Ovary (tissue), 9 donors: Measurements from ENCODE around the gene C1orf50. TPM values are rescaled to one million over a fixed set of nuclear protein-coding genes. Genes with fewer than 3 reads are reported as not detected.

Experiments
- DNase-seq, 5 donors: peaks; one replicate each; pipeline ENCODE4 v3.0.0-alpha.2; 2019 to 2020
- H3K27ac ChIP-seq, 2 donors: fragments of 200-600 bp; one replicate each; pipeline versions ENCODE4 v1.5.1 to v1.8.0; 2019 to 2022
- H3K27me3 ChIP-seq: fragments of 200-600 bp; one replicate; pipeline ENCODE4 v1.8.0; 2022
- H3K36me3 ChIP-seq: fragments of 200-600 bp; sonication (generic); one replicate; pipeline ENCODE4 v1.5.1; 2019
- H3K4me1 ChIP-seq: one replicate; pipeline ENCODE4 v1.8.1; 2013; ENCODE audit warnings: mild to moderate bottlenecking, moderate library complexity; ENCODE audit not compliant: insufficient read depth
- H3K4me3 ChIP-seq: fragments of 200-600 bp; sonication (generic); one replicate; pipeline ENCODE4 v1.5.1; 2017
- H3K9me3 ChIP-seq, 2 donors: fragments of 200-600 bp in 1 of 2; sonication (generic) in 1 of 2; one replicate each; pipeline versions ENCODE4 v1.5.1 to v1.8.1; 2013 to 2019; ENCODE audit warnings: mild to moderate bottlenecking in 1 of 2, moderate library complexity in 1 of 2
- EP300 ChIP-seq: sonication (generic); formaldehyde crosslinking; IDR thresholded peaks from one replicate; pipeline ENCODE4 v1.6.1; 2017; ENCODE audit warnings: antibody characterized with exemption
- POLR2A ChIP-seq: fragments of 450-650 bp; IDR thresholded peaks from one replicate; pipeline ENCODE4 v1.6.1; 2017; ENCODE audit warnings: antibody characterized with exemption, mild to moderate bottlenecking, moderate library complexity
- WGBS, 3 donors: extraction: QIAGEN DNeasy Blood & Tissue Kit in 1 of 3; methylation state at CpG; one replicate each; pipeline versions ENCODE4 v1.1.5 to v1.1.7; 2013 to 2017; 5-methylcytosine and 5-hydroxymethylcytosine counted together
- intact Hi-C, 4 donors: fragments of 100-400 bp; cut with DNase I; formaldehyde crosslinking; loops; one replicate each; pipeline versions ENCODE4 v1.11.0 to v1.15.1; 2022 to 2023
- polyA plus RNA-seq, 2 donors: library from polyadenylated mRNA; stranded (reverse); fragments of 200-250 nt in 1 of 2; fragments of 350-450 nt in 1 of 2; fragmentation: Illumina TruSeq in 1 of 2; extraction: RNeasy Lipid Tissue Mini Kit (QIAGEN cat#74804) in 1 of 2; gene quantifications; one replicate each; pipeline ENCODE4 v1.2.3, GENCODE V29; 2013 to 2014
- total RNA-seq, 7 donors: library from RNA; depleted of rRNA in 2 of 7; stranded (reverse); fragments of >200 nt in 2 of 7; fragmentation: NEBNext Ultra II Directional in 3 of 7; extraction: Animal tissue kit (Norgen Biotek cat#: 25700) in 3 of 7; gene quantifications; one replicate each; pipeline versions ENCODE4 v1.1.0 to v1.2.4, GENCODE V29; 2016 to 2023
- TF ChIP-seq, protein P1 (sequence below), 3 donors: fragments of 450-650 bp in 2 of 3; fragments of 200-600 bp in 1 of 3; IDR thresholded peaks; one replicate each; pipeline versions ENCODE4 v1.5.1 to v1.8.0; 2016 to 2022; ENCODE audit warnings: antibody characterized with exemption in 3 of 3, mild to moderate bottlenecking in 1 of 3
- donor health status: DM: no; HTN: no; CAD: no; lungs with moderate emphysema.
- donor health status: DM: no; HTN: no; CAD: no.
- donor health status: Bipolar disorder and iron deficiency.
- donor health status: DM: yes; HTN: yes; CAD: no.
- donor health status: DM: no; HTN: no; CAD: no.
- donor health status: DM: yes; HTN: yes; CAD: no.

Gene C1orf50
- total and polyA plus RNA-seq, 9 donors: 1.3 to 13.6 (median 5.8) TPM

DNA sequence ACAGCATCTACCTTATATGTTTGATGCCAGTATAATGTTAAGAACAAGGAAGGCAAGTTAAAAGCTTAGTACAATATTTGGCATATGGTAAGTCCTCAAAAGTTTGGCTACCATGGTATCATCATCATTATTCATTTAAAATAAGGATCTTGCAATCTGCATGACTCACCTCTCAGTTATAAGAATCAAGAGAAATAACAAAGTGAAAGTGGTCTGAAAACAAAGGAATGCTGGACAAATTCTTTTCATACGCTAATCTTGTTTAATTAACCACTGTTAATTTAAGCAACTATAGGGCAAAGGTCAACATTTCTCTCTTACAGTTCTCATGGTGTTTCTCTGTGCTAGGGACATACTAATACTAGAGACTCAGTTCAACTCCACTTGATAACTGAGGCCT is 14.0 kb upstream of the C1orf50 start:
- H3K27me3 ChIP-seq: no peaks in the 10 kb centered on the region
- no peak for DNase-seq
- intact Hi-C loops: no loop called here
- H3K4me1 ChIP-seq: no peaks in the 10 kb centered on the region
- TF ChIP-seq POLR2A (no peak), EP300 (no peak)
- TF ChIP-seq, protein P1, sequence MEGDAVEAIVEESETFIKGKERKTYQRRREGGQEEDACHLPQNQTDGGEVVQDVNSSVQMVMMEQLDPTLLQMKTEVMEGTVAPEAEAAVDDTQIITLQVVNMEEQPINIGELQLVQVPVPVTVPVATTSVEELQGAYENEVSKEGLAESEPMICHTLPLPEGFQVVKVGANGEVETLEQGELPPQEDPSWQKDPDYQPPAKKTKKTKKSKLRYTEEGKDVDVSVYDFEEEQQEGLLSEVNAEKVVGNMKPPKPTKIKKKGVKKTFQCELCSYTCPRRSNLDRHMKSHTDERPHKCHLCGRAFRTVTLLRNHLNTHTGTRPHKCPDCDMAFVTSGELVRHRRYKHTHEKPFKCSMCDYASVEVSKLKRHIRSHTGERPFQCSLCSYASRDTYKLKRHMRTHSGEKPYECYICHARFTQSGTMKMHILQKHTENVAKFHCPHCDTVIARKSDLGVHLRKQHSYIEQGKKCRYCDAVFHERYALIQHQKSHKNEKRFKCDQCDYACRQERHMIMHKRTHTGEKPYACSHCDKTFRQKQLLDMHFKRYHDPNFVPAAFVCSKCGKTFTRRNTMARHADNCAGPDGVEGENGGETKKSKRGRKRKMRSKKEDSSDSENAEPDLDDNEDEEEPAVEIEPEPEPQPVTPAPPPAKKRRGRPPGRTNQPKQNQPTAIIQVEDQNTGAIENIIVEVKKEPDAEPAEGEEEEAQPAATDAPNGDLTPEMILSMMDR (IDR thresholded peaks at IDR 0.05): no peak
- no peak overlapping the region for H3K4me3 ChIP-seq
- WGBS, 3 donors: 77 to 88% (median 81%) methylated on average over 1 of the region's 1 CpG
- H3K9me3 ChIP-seq: no peaks in the 10 kb centered on the region
- no peak overlapping the region for H3K27ac ChIP-seq
- H3K36me3 ChIP-seq: no peaks in the 10 kb centered on the region

DNA sequence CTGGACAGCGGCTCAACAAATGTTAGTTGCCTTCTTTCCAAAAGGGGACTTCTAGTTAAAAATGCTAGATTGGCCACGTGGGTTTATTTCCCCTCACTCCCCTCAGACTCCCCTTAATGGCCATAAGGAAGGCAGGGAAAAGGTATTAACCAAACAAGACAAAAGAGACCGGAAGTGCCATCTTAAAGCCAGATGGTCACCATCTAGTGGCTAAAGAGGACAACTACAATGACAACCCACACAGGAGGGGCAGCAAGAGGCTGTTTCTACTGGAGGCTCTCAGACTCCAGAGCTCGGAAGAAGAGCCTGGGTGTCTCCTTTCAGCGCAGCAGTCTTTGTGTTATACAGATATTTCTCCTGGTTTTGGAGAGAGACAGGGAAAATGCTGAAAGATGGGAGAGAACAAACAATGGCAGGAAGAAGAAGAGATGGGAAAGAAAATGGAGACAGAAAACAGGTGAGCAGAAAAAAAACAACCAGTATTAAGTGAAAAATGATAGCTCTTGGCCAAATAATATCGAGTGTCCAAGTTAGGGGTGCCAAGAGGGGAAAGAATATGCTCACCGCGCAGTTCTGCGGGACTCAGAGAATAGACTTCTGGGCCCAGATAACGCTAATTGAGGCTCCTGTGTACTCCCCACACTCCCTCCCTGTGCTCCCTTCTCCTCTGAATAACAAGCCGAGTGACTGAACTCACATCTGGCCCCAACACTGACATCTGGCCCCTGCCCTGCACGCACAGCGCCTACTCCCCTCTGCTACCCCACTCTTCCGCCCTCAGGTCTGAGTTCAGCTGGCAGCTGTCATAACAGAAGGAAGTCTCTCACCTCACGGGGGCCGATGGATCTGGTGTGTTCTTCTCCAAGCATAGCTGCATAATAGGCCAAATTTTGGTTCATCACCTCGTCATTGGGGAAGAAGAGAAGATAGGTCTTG is 9.8 kb upstream of the C1orf50 start:
- 68 to 73% (median 71%) methylated on average over 17 of the region's 17 CpGs for WGBS, 3 donors
- intact Hi-C loops: no loop called here

DNA sequence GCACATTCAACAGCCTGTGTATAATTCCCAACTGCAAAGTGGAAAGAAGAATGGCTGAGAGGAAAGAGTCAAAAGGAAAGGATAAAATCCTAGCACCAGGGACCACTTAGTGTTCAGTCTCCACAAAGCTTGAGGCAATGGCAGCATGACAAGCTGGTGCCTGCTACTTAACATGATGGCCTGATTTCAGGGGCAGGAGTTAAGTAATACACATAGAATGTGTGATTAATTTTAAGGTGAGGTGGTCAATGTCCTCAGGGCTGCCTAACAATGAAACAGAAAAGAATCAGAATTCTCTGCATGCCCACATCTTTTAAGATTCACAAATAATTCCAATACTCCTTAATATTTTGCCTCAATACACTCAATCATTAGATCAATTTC is 9.2 kb upstream of the C1orf50 start:
- intact Hi-C loops: no loop called here
- DNase-seq: no peak
- Histone ChIP-seq H3K4me3 (no peak overlapping the region), H3K4me1 (no peaks in the 10 kb centered on the region), H3K9me3 (no peaks in the 10 kb centered on the region), H3K27me3 (no peaks in the 10 kb centered on the region), H3K27ac (no peak overlapping the region), H3K36me3 (no peaks in the 10 kb centered on the region)
- TF ChIP-seq EP300 (no peak), POLR2A (no peak)
- TF ChIP-seq, protein P1 (IDR thresholded peaks at IDR 0.05): no peak

More for the DNA sequence above, 9.8 kb upstream of the C1orf50 start:
- no peak for DNase-seq
- Histone ChIP-seq H3K4me3 (no peak overlapping the region), H3K27ac (no peak overlapping the region), H3K4me1 (no peaks in the 10 kb centered on the region), H3K36me3 (no peaks in the 10 kb centered on the region), H3K27me3 (no peaks in the 10 kb centered on the region), H3K9me3 (no peaks in the 10 kb centered on the region)
- TF ChIP-seq POLR2A (no peak), EP300 (no peak)
- TF ChIP-seq, protein P1 (IDR thresholded peaks at IDR 0.05): peak in 1 of 3 donors; percentile 40

DNA sequence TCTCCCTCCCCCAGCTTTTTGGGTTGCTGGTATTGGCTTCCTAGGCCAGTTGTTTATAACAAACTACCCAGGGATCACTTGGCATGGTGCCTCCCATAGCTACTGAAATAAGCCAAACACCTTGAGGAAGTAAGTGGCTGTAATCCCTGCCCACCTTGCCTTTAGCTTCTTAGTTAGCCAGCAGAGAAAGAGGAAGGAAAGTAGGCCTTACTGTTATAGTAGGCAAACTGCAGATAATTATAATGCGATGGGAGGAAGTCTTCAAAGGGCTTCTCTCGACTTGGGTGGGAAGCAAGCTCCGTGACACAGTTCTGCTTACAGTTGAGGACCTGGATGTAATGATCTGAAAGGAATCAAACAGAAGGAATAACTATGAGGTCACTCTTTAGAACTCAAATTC is 8.4 kb upstream of the C1orf50 start:
- 81 to 85% (median 81%) methylated on average over 3 of the region's 3 CpGs for WGBS, 3 donors
- no peak overlapping the region for H3K27ac ChIP-seq

More for the DNA sequence above, 8.4 kb upstream of the C1orf50 start:
- no peaks in the 10 kb centered on the region for H3K27me3 ChIP-seq
- intact Hi-C loops: no loop called here
- no peaks in the 10 kb centered on the region for H3K4me1 ChIP-seq
- DNase-seq: no peak
- no peaks in the 10 kb centered on the region for H3K36me3 ChIP-seq
- H3K4me3 ChIP-seq: no peak overlapping the region
- H3K9me3 ChIP-seq: no peaks in the 10 kb centered on the region
- TF ChIP-seq, protein P1 (IDR thresholded peaks at IDR 0.05): no peak
- TF ChIP-seq POLR2A: no peak
- no peak for TF ChIP-seq EP300
